ENCODE measurements around the gene DTWD2.

DTWD2 gene, protein sequence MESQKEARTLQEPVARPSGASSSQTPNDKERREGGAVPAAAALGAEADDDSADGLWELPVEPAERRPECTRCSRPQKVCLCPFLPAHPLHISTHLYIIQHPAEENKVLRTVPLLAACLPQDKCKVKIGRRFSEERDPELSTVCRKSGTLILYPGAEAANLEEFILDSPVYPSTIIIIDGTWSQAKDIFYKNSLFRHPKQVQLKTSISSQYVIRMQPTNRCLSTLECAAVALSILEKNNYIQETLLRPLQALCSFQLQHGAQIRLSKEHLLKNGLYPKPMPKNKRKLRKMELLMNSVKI

DNA sequence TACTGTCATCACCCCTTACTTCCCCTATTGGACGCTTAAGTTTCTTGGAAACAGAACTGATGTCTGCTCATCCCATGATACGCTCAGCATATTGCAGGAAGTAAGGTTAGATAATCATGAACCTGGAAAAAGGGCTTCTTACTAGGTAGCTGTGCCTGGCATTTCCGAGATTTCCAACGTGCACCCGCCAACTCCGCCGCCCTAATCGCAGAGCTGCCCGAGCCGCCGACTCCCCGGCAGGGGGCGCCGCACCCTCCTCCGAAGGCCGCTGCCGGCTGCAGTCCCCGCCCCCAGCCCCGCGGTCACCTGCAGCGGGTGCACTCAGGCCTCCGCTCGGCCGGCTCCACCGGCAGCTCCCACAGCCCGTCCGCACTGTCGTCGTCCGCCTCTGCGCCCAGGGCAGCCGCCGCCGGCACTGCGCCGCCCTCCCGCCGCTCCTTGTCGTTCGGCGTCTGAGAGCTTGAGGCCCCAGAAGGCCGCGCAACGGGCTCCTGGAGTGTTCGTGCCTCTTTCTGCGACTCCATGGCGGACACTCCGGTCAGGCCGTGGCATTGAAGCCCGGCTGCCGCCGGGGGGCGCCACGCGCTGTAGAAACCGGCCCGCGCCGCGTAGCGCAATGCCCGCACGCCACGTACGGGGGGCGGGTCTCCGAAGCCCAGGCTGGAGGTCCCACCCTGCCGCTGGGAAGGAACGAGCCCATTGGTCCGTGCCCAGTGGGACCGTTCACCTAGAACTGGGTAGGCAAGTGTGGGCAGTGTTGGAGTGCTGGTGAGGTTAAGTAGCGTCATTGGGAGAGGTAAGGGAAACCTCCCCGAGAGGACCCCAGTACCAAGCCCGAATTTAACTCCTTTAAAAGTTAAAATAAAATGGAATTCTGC is at the start of gene DTWD2:
DTWD2 (minus strand) TSS at position 560 of the 878 bp plus-strand sequence; CDS start at position 524, 36 bp downstream.
- in situ Hi-C loops (cut with HindIII; ENCODE audit: low sequenced_read_pairs) = no loop called here

- in situ Hi-C loops (cut with HindIII; ENCODE audit: low sequenced_read_pairs) = no loop called here
Observed at GRCh38 chr5:119037496-119038215, 49.3 kb upstream of the DTWD2 start.

DNA sequence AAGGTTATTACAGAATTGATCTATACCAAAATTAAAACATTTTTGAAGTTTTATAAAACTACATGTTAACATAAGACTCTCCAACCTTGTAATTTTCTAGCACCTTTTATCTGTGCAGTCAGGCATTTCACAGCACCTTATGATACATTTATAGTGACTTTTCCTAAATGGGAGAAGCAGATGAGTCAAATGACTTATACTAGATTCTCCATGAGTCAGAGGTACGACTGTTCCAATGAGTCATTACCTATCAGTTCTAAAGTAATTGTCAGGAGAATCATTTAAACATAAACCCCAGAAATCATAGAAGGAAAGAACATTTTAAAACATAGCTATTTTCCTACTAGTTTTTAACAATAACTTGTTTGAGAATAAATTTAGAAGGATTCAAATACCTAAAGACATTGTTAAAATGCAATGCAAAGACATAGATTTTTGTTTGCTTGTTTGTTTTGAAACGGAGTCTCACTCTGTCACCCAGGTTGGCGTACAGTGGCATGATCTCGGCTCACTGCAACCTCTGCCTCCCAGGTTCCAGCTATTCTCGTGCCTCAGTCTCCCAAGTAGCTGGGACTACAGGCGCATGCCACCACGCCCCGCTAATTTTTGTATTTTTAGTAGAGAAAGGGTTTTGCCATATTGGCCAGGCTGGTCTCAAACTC is 47.9 kb upstream of the DTWD2 start:
- in situ Hi-C loops (cut with HindIII; ENCODE audit: low sequenced_read_pairs) = no loop called here

DNA sequence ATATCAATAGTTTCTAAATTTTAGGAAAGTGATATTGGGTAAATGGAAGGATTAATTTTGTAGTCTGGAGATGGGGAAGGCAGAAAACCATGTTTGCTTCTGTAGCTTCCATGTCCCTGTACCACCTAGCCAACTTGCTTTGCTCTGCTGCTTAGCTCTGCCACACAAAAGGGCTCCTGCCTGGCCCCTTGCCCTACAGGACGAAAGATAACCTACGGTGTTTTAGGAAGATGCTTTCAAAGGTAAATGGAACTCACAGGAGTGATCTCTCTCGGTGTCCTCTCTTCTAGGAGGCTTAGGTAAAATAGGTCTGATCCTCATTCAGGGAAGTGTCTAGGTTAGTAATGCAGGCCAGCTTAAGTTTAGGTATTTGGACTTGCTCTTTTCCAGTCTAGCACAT is 44.8 kb upstream of the DTWD2 start:
- in situ Hi-C loops (cut with HindIII; ENCODE audit: low sequenced_read_pairs) = no loop called here

GRCh38 chr5:119032656-119033055 is 44.3 kb upstream of the DTWD2 start:
- in situ Hi-C loops (cut with HindIII; ENCODE audit: low sequenced_read_pairs) = no loop called here

GRCh38 chr5:119031905-119032304 is 43.6 kb upstream of the DTWD2 start:
- in situ Hi-C loops (cut with HindIII; ENCODE audit: low sequenced_read_pairs) = no loop called here

- in situ Hi-C loops (cut with HindIII; ENCODE audit: low sequenced_read_pairs) = no loop called here
Observed at GRCh38 chr5:119031011-119031886, 42.9 kb upstream of the DTWD2 start.

- in situ Hi-C loops (cut with HindIII; ENCODE audit: low sequenced_read_pairs) = no loop called here
Observed at GRCh38 chr5:119028575-119028974, 40.2 kb upstream of the DTWD2 start.

GRCh38 chr5:119022773-119023172 is 34.4 kb upstream of the DTWD2 start:
- in situ Hi-C loops (cut with HindIII; ENCODE audit: low sequenced_read_pairs) = no loop called here

GRCh38 chr5:119022017-119022745 is 33.8 kb upstream of the DTWD2 start:
- in situ Hi-C loops (cut with HindIII; ENCODE audit: low sequenced_read_pairs) = no loop called here

DNA sequence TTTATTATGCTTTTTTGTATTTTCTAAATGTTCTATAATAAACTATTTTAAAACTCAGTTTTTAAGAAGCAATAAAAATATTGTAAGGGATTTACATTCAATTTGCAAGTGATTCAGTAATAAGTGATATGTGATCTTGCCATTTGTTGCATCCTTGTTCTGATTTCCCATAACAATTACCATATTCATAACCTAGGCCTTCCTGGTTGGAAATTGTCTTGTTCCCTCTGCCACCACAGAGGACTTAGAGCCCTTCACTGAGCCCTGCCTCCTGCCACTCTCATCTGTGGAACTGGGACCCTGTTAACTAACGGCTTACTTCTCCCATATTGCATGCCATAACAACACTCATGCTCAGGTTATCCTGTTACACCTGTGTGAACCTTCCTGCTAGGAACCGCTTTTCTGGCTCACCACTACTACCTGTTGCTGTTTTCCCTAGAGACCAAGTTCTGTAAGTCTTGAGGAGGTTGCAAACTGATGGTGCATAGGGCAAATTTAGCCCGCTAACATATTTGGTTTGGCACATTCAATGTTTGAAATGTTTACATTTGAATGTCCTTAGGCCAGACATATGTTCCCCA is 32.9 kb upstream of the DTWD2 start:
- in situ Hi-C loops (cut with HindIII; ENCODE audit: low sequenced_read_pairs) = no loop called here

DNA sequence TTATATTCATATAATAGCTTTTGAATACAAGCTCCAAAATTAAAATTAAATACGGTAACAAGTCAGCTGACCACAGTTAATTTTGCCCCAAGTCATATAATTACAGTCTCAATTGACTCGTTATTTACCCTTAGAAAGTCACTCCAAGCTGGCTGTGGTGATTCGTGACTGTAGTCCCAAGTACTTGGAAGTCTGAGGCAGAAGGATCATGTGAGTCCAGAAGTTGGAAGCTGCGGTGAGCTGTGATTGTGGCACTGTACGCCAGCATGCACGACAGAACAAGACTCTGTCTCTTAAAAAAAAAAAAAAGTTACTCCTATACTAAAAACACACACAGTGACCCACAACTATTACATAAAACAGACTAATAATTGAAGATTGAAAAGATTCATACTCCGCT is 31.6 kb upstream of the DTWD2 start:
- in situ Hi-C loops (cut with HindIII; ENCODE audit: low sequenced_read_pairs) = no loop called here

DNA sequence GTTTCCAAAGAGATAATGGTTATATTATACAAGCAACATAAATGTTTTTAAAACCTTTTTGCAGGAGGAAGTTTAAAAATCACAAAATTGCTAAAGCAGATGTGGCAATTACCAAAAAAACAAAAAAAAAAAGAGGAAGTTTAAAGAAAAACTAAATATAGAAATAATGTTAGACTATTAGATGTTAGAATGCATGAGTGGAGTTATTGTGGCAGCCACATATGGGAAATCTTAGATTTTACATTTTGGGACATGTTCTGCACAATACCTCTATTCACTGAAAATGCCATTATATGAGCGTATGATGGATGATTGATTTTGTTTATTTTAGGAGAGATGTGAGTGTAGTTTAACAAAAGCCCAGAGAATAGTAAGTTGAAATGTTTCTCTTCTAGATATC is 31.2 kb upstream of the DTWD2 start:
- in situ Hi-C loops (cut with HindIII; ENCODE audit: low sequenced_read_pairs) = no loop called here

- in situ Hi-C loops (cut with HindIII; ENCODE audit: low sequenced_read_pairs) = no loop called here
Observed at GRCh38 chr5:119017994-119018393, 29.6 kb upstream of the DTWD2 start.

DNA sequence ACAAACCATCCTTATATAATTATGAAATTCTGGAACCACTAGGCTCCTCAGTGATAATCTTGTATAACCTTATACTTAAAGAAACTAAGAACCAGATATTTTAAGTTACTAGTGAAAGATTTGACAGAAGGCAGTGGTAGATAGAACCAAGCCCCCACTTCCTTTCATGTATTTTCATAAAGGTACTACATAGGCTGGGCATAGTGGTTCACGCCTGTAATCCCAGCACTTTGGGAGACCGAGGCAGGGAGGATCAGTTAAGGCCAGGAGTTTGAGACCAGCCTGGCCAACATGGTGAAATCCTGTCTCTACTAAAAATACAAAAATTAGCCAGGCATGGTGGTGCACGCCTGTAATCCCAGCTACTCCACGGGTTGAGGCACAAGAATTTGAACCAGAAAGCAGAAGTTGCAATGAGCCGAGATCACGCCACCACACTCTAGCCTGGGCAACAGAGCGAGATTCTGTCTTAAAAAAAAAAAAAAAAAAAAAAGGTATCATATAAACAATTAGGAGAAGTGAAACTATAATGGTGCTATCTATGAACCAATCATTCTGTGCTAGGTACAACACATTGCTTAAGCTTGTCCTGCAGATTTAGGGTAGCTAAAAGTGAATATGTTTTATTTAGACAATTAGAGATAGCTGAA is 27.9 kb upstream of the DTWD2 start:
- in situ Hi-C loops (cut with HindIII; ENCODE audit: low sequenced_read_pairs) = no loop called here

- in situ Hi-C loops (cut with HindIII; ENCODE audit: low sequenced_read_pairs) = no loop called here
Observed at GRCh38 chr5:119011186-119011585, 22.8 kb upstream of the DTWD2 start.

DNA sequence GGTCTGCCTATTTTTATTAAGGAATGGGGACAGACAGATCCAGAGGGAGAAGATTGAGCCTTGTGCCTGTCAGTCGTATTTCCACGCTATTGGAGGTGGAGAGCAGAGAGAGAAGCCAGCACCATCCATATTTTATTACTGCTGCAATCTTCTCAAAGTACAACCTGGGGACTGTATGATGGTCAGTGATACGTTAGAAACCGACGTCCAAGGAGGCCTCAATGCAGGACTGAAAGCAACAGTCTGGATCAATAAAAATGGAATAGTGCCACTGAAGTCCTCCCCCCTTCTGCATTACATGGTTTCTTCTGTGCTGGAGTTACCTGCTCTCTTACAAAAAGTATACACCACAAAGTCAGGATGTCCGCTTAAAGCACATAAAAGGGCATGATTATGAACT is 21.9 kb upstream of the DTWD2 start:
- in situ Hi-C loops (cut with HindIII; ENCODE audit: low sequenced_read_pairs) = no loop called here

- in situ Hi-C loops (cut with HindIII; ENCODE audit: low sequenced_read_pairs) = no loop called here
Observed at GRCh38 chr5:119009131-119009530, 20.8 kb upstream of the DTWD2 start.

DNA sequence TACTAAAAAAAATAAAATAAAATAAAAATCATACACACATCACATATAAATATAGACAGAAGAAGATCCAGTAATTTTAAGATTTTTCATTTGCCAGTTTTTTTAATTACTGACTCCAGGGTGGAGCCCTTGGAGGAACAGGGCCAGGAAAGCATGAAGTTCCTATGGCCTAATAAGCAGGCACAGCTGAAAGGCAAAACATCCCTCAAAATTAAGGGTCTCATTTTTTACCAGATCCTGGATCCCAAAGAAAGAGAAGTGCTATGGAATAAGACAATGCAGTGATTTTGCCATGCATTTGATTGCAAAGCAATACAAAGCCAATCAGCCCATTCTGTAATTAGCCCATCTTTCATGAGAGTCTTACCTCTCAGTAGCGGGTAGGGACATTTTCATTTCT is 11.3 kb upstream of the DTWD2 start:
- in situ Hi-C loops (cut with HindIII; ENCODE audit: low sequenced_read_pairs) = no loop called here

Measured in endothelial cell of hepatic sinusoid (primary cell).